Measurements from ENCODE around the gene APC.

GRCh38 chr5:112733586-112733985 lies 4.1 kb upstream of the APC start:
- TF ChIP-seq CTCF (conservative IDR thresholded peaks at IDR 0.05) (no peak), ZFX (IDR thresholded peaks at IDR 0.05) (no peak)
